GM23248 (cell line): ENCODE data around the gene ITGB4. TPM values are rescaled to one million over a fixed set of nuclear protein-coding genes. Genes with fewer than 3 reads are reported as not detected.

ENCODE experiments used
- DNase-seq: peaks from one replicate; pipeline ENCODE4 v3.0.0-alpha.2; 2015
- H2AFZ ChIP-seq: fragments of 200-600 bp; sonication (generic); 2 replicates; pipeline ENCODE4 v1.6.1; 2016; ENCODE audit warnings: antibody characterized with exemption
- H3F3A ChIP-seq: fragments of 200-600 bp; sonication (generic); 2 replicates; pipeline ENCODE4 v1.6.1; 2016; ENCODE audit warnings: mild to moderate bottlenecking, antibody characterized with exemption, mixed run types; ENCODE audit not compliant: insufficient read depth
- H3K27ac ChIP-seq: fragments of 200-600 bp; sonication (generic); 2 replicates; pipeline ENCODE4 v1.5.1; 2016; ENCODE audit warnings: mild to moderate bottlenecking
- H3K27me3 ChIP-seq: fragments of 200-600 bp; sonication (generic); replicated peaks from 2 replicates; pipeline ENCODE4 v1.6.1; 2016; ENCODE audit warnings: mild to moderate bottlenecking; ENCODE audit not compliant: insufficient read depth
- H3K36me3 ChIP-seq: fragments of 200-600 bp; sonication (generic); 2 replicates; pipeline ENCODE4 v1.6.1; 2016; ENCODE audit warnings: low read depth, mild to moderate bottlenecking
- H3K4me1 ChIP-seq: fragments of 200-600 bp; sonication (generic); 2 replicates; pipeline ENCODE4 v1.6.1; 2016; ENCODE audit warnings: mild to moderate bottlenecking; ENCODE audit not compliant: insufficient read depth
- H3K4me2 ChIP-seq: fragments of 200-600 bp; sonication (generic); one replicate; pipeline ENCODE4 v1.6.1; 2016; ENCODE audit warnings: mild to moderate bottlenecking; ENCODE audit not compliant: unreplicated experiment
- H3K4me3 ChIP-seq: fragments of 200-600 bp; sonication (generic); 2 replicates; pipeline ENCODE4 v1.5.1; 2016; ENCODE audit warnings: mild to moderate bottlenecking
- H3K79me2 ChIP-seq: fragments of 200-600 bp; sonication (generic); 2 replicates; pipeline ENCODE4 v1.6.1; 2016; ENCODE audit warnings: mild to moderate bottlenecking; ENCODE audit not compliant: insufficient read depth
- H3K9ac ChIP-seq: fragments of 200-600 bp; sonication (generic); 2 replicates; pipeline ENCODE4 v1.6.1; 2016; ENCODE audit warnings: mild to moderate bottlenecking
- H3K9me2 ChIP-seq: fragments of 200-600 bp; sonication (generic); 2 replicates; pipeline ENCODE4 v1.6.1; 2016; ENCODE audit warnings: mixed run types, mild to moderate bottlenecking, moderate library complexity; ENCODE audit not compliant: insufficient read depth
- H3K9me3 ChIP-seq: fragments of 200-600 bp; sonication (generic); one replicate; pipeline ENCODE4 v1.6.1; 2017; ENCODE audit warnings: low read depth
- H4K20me1 ChIP-seq: fragments of 200-600 bp; sonication (generic); 2 replicates; pipeline ENCODE4 v1.6.0; 2016; ENCODE audit not compliant: insufficient read depth
- EZH2 ChIP-seq: fragments of 200-600 bp; sonication (generic); IDR thresholded peaks from 2 replicates; pipeline ENCODE4 v1.6.1; 2018; ENCODE audit warnings: antibody characterized with exemption, mild to moderate bottlenecking; ENCODE audit not compliant: insufficient read depth, poor library complexity, severe bottlenecking
- EZH2phosphoT487 ChIP-seq: fragments of 200-600 bp; sonication (generic); IDR thresholded peaks from 2 replicates; pipeline ENCODE4 v1.6.1; 2018; ENCODE audit warnings: antibody characterized with exemption, moderate library complexity, mild to moderate bottlenecking, low read depth; ENCODE audit not compliant: insufficient read depth
- WGBS, 2 experiments: methylation state at CpG; one replicate each; pipeline ENCODE4 v1.1.6; 2015 to 2017; ENCODE audit warnings: low lambda C conversion rate in 2 of 2, low coverage in 1 of 2; ENCODE audit errors: missing lambda C conversion rate in 2 of 2; 5-methylcytosine and 5-hydroxymethylcytosine counted together
- in situ Hi-C: fragments of 300-500 bp; cut with MboI; formaldehyde crosslinking; loops from 2 replicates; pipeline ENCODE4 v1.15.0; 2020
- microRNA-seq: library from miRNA; unstranded; fragments of <30 nt; microRNA quantifications from one replicate; pipeline ENCODE4, GENCODE V29; 2016; ENCODE audit warnings: borderline number of aligned reads
- polyA plus RNA-seq: library from polyadenylated mRNA; unstranded; fragments of >200 nt; fragmentation: Nextera tagmentation; extraction: Ambion mirVana; gene quantifications from 2 replicates; pipeline ENCODE4 v1.2.1, GENCODE V29; 2016
- total RNA-seq: library from RNA; depleted of rRNA; stranded (reverse); fragments of >200 nt; shearing (Covaris generic); gene quantifications from 2 replicates; pipeline ENCODE4 v1.2.3, GENCODE V29; 2014; rRNA removed

ITGB4 gene
- total and polyA plus RNA-seq, 2 experiments from 2014 or later: under 0.01 to 1.5 TPM

DNA sequence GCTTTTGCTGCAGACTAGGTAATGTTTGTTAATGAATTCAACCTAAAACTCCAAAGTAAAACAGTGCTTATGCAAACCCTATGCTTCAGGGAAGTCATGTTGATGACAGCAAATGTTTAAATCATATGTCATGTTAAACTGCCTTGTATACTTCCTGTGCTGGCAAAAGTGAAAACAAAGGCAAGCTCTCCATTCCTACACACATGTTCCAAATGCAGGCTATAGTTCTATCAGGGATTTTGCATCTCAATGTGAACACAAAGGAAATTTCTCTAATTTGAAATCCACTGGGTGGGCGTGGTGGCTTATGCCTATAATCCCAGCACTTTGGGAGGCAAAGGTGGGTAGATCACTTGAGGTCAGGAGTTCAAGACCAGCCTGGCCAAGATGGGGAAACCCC is 82.6 kb downstream of the ITGB4 start:
- H2AFZ ChIP-seq: no peak overlapping the region
- H3K9me2 ChIP-seq: no peaks in the 10 kb centered on the region
- H4K20me1 ChIP-seq: no peaks in the 10 kb centered on the region
- H3K9ac ChIP-seq: no peak overlapping the region
- H3K4me1 ChIP-seq: peaks cover 7% of the 10 kb centered on the region
- no peak overlapping the region for H3K27ac ChIP-seq
- WGBS, 2 experiments: 91% methylated on average over 1 of the region's 1 CpG
- no peaks in the 10 kb centered on the region for H3K27me3 ChIP-seq
- H3K4me2 ChIP-seq: no peak overlapping the region
- TF ChIP-seq EZH2phosphoT487 (no peak), EZH2 (no peak)
- H3K9me3 ChIP-seq: no peaks in the 10 kb centered on the region
- peaks cover 44% of the 10 kb centered on the region for H3K79me2 ChIP-seq
- in situ Hi-C loops: no loop called here
- no peak for DNase-seq
- no peak overlapping the region for H3K4me3 ChIP-seq
- 0 out of 2 replicates have a peak, but pooled peaks cover 3% of the 10 kb centered on the region for H3K36me3 ChIP-seq
- peaks cover 13% of the 10 kb centered on the region for H3F3A ChIP-seq

DNA sequence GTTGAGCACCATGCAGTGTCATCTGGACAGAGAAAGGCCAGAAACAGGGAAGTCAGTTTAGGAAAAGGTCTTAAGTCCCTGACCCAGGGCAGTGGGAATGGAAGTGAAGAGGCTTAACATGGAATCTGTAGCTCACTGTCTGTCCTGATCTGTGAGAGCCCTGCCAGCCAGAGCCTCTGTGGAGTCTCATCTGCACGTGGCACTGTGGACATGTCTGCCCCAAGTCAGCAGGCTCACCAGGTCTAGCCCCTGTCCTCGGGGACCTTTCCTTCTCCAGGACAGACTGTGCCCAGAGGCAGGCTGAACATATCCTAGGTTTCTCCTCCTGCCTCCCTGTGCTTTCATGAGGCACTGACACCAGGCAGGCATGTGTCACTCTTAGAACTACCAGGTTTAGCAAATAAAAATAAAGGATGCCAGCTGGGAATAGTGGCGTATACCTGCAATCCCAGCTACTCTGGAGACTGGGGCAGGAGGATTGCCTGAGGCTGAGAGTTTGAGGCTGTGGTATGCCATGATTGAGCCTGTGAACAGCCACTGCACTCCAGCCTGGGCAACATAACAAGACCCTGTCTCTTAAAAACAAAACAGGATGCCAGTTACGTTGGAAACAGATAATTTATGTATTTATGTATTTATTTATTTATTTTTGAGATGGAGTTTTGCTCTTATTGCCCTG is 85.7 kb downstream of the ITGB4 start:
- Histone ChIP-seq H3K27ac (no peak overlapping the region), H3K4me2 (no peak overlapping the region), H3K79me2 (peaks cover 42% of the 10 kb centered on the region), H3K36me3 (peaks cover 10% of the 10 kb centered on the region; the same call in 1 of the 2 replicates), H3K9me2 (no peaks in the 10 kb centered on the region), H3K9ac (no peak overlapping the region), H3K27me3 (no peaks in the 10 kb centered on the region), H3F3A (peaks cover 24% of the 10 kb centered on the region), H2AFZ (no peak overlapping the region), H3K9me3 (no peaks in the 10 kb centered on the region), H3K4me1 (peaks cover 19% of the 10 kb centered on the region), H3K4me3 (no peak overlapping the region), H4K20me1 (no peaks in the 10 kb centered on the region)
- 79 to 86% methylated on average over 4 of the region's 4 CpGs for WGBS, 2 experiments
- no peak for DNase-seq
- in situ Hi-C loops: no loop called here
- TF ChIP-seq EZH2 (no peak), EZH2phosphoT487 (no peak)

Small RNAs within 50 kb of the gene (microRNA-seq; reads per million reads assigned to microRNA genes)
- gene MIR4738: 2.0 reads per million

Other genes starting within 250 kb of the ITGB4 start
- 6.2 and 9.2 TPM in 2 replicates for gene CASKIN2, start 205.9 kb upstream of the ITGB4 start, total RNA-seq
- 1.9 and 2.0 TPM in 2 replicates for gene CASKIN2, start 205.9 kb upstream of the ITGB4 start, polyA plus RNA-seq
- gene TSEN54, start 204.9 kb upstream of the ITGB4 start, total RNA-seq: 10.7 and 25.4 TPM in 2 replicates
- gene TSEN54, start 204.9 kb upstream of the ITGB4 start, polyA plus RNA-seq: 7.9 and 9.8 TPM in 2 replicates
- not detected in 2 replicates for gene LLGL2, start 195.8 kb upstream of the ITGB4 start, total RNA-seq
- gene LLGL2, start 195.8 kb upstream of the ITGB4 start, polyA plus RNA-seq: not detected in 2 replicates
- 5.8 and 7.2 TPM in 2 replicates for gene MYO15B, start 133.7 kb upstream of the ITGB4 start, total RNA-seq
- gene MYO15B, start 133.7 kb upstream of the ITGB4 start, polyA plus RNA-seq: 0.65 and 1.3 TPM in 2 replicates
- not detected in 2 replicates for gene SMIM5, start 88.0 kb upstream of the ITGB4 start, total RNA-seq
- 0.08 and 0.16 TPM in 2 replicates for gene SMIM5, start 88.0 kb upstream of the ITGB4 start, polyA plus RNA-seq
- 12.8 and 21.4 TPM in 2 replicates for gene RECQL5, start 54.3 kb upstream of the ITGB4 start, total RNA-seq
- 14.3 and 20.9 TPM in 2 replicates for gene RECQL5, start 54.3 kb upstream of the ITGB4 start, polyA plus RNA-seq
- 60.8 and 93.7 TPM in 2 replicates for gene SAP30BP, start 54.1 kb upstream of the ITGB4 start, total RNA-seq
- gene SAP30BP, start 54.1 kb upstream of the ITGB4 start, polyA plus RNA-seq: 93.1 and 99.1 TPM in 2 replicates
- gene GALK1, start 43.7 kb downstream of the ITGB4 start, total RNA-seq: 16.6 and 40.6 TPM in 2 replicates
- gene GALK1, start 43.7 kb downstream of the ITGB4 start, polyA plus RNA-seq: 46.5 and 47.3 TPM in 2 replicates
- gene UNK, start 63.3 kb downstream of the ITGB4 start, total RNA-seq: 11.5 and 20.2 TPM in 2 replicates
- gene UNK, start 63.3 kb downstream of the ITGB4 start, polyA plus RNA-seq: 12.4 and 13.3 TPM in 2 replicates
- under 0.01 and 0.65 TPM in 2 replicates for gene UNC13D, start 122.9 kb downstream of the ITGB4 start, total RNA-seq
- 0.06 TPM in 1 of 2 replicates, not detected in the other for gene UNC13D, start 122.9 kb downstream of the ITGB4 start, polyA plus RNA-seq
- gene WBP2, start 133.9 kb downstream of the ITGB4 start, total RNA-seq: 17.4 and 22.9 TPM in 2 replicates
- gene WBP2, start 133.9 kb downstream of the ITGB4 start, polyA plus RNA-seq: 59.4 and 64.8 TPM in 2 replicates
- 1.4 and 2.4 TPM in 2 replicates for gene TRIM47, start 157.1 kb downstream of the ITGB4 start, total RNA-seq
- 1.2 and 2.0 TPM in 2 replicates for gene TRIM47, start 157.1 kb downstream of the ITGB4 start, polyA plus RNA-seq
- gene TRIM65, start 175.5 kb downstream of the ITGB4 start, total RNA-seq: 24.2 and 25.7 TPM in 2 replicates
- 9.9 and 10.2 TPM in 2 replicates for gene TRIM65, start 175.5 kb downstream of the ITGB4 start, polyA plus RNA-seq
- 18.8 and 36.9 TPM in 2 replicates for gene MRPL38, start 183.4 kb downstream of the ITGB4 start, total RNA-seq
- gene MRPL38, start 183.4 kb downstream of the ITGB4 start, polyA plus RNA-seq: 51.9 and 58.4 TPM in 2 replicates
- gene FBF1, start 219.6 kb downstream of the ITGB4 start, total RNA-seq: 8.3 and 16.6 TPM in 2 replicates
- 4.3 TPM in 2 replicates for gene FBF1, start 219.6 kb downstream of the ITGB4 start, polyA plus RNA-seq